Neuronal stem cell (in vitro differentiated cells): ENCODE results near the gene NUBPL.
A peak's percentile ranks its signal among the peaks of the same experiment; 100 is the strongest.

Source experiments
- DNase-seq: peaks from one replicate; pipeline ENCODE4 v3.0.0-alpha.2; 2013; ENCODE audit warnings: low spot score
- H2AFZ ChIP-seq: one replicate; pipeline ENCODE4 v1.6.1; 2013; ENCODE audit warnings: mild to moderate bottlenecking, low read length, inconsistent platforms
- H2AK5ac ChIP-seq: 2 replicates; pipeline ENCODE4 v1.6.1; 2013; ENCODE audit warnings: low read depth, mild to moderate bottlenecking, inconsistent platforms, low read length, moderate library complexity, mixed read lengths
- H2BK120ac ChIP-seq: 2 replicates; pipeline ENCODE4 v1.6.1; 2013; ENCODE audit warnings: low read depth, mild to moderate bottlenecking, inconsistent platforms, low read length, moderate library complexity, mixed read lengths
- H2BK12ac ChIP-seq: one replicate; pipeline ENCODE4 v1.6.1; 2013; ENCODE audit warnings: low read length, inconsistent platforms
- H2BK15ac ChIP-seq: 2 replicates; pipeline ENCODE4 v1.6.1; 2013; ENCODE audit warnings: mild to moderate bottlenecking, low read length, inconsistent platforms, mixed read lengths
- H2BK5ac ChIP-seq: one replicate; pipeline ENCODE4 v1.6.1; 2013; ENCODE audit warnings: inconsistent platforms, mild to moderate bottlenecking, low read length, moderate library complexity
- H3K14ac ChIP-seq: one replicate; pipeline ENCODE4 v1.6.1; 2013; ENCODE audit warnings: low read length, inconsistent platforms
- H3K18ac ChIP-seq: 2 replicates; pipeline ENCODE4 v1.6.1; 2013; ENCODE audit warnings: low read length, inconsistent platforms
- H3K23ac ChIP-seq: 2 replicates; pipeline ENCODE4 v1.6.1; 2013; ENCODE audit warnings: low read depth, mild to moderate bottlenecking, mixed read lengths, low read length, inconsistent platforms; ENCODE audit not compliant: poor library complexity
- H3K27ac ChIP-seq: replicated peaks from 3 replicates; pipeline ENCODE4 v1.5.1; 2013; ENCODE audit warnings: low read length, inconsistent platforms
- H3K27me3 ChIP-seq, 3 experiments: 2 replicates each; pipeline ENCODE4 v1.6.1; 2013; ENCODE audit warnings: low read length in 3 of 3, mild to moderate bottlenecking in 2 of 3, inconsistent platforms in 1 of 3, low read depth in 1 of 3, mixed read lengths in 1 of 3, moderate library complexity in 1 of 3; ENCODE audit not compliant: control insufficient read depth in 3 of 3, insufficient read depth in 3 of 3
- H3K36me3 ChIP-seq, 2 donors: replicated peaks in 1 of 2; 2 replicates each; pipeline ENCODE4 v1.6.1; 2013; ENCODE audit warnings: low read length in 2 of 2; ENCODE audit not compliant: control insufficient read depth in 2 of 2, insufficient read depth in 2 of 2
- H3K4ac ChIP-seq: 2 replicates; pipeline ENCODE4 v1.6.1; 2013; ENCODE audit warnings: inconsistent platforms, mild to moderate bottlenecking, low read length, moderate library complexity
- H3K4me1 ChIP-seq, 2 donors: 1 replicate in 1 of 2; 2 replicates in 1 of 2; pipeline ENCODE4 v1.6.1; 2013; ENCODE audit warnings: low read length in 2 of 2, low read depth in 1 of 2; ENCODE audit not compliant: control insufficient read depth in 2 of 2, insufficient read depth in 1 of 2
- H3K4me2 ChIP-seq: one replicate; pipeline ENCODE4 v1.6.1; 2013; ENCODE audit warnings: mild to moderate bottlenecking, low read length, inconsistent platforms; ENCODE audit not compliant: insufficient read depth, poor library complexity, severe bottlenecking
- H3K4me3 ChIP-seq, 2 donors: 2 replicates each; pipeline ENCODE4 v1.5.1; 2013; ENCODE audit warnings: low read length in 2 of 2, mild to moderate bottlenecking in 2 of 2, inconsistent platforms in 1 of 2, moderate library complexity in 1 of 2
- H3K79me1 ChIP-seq: one replicate; pipeline ENCODE4 v1.6.1; 2013; ENCODE audit warnings: low read depth, mild to moderate bottlenecking, inconsistent platforms, low read length, moderate library complexity
- H3K9ac ChIP-seq: one replicate; pipeline ENCODE4 v1.6.1; 2013; ENCODE audit warnings: mild to moderate bottlenecking, low read depth, low read length, inconsistent platforms; ENCODE audit not compliant: poor library complexity
- H3K9me3 ChIP-seq, 2 donors: replicated peaks in 1 of 2; 2 replicates each; pipeline versions ENCODE3 to v1.6.1; 2013; ENCODE audit warnings: low read length in 2 of 2, mild to moderate bottlenecking in 2 of 2, inconsistent platforms in 1 of 2, low read depth in 1 of 2, mixed read lengths in 1 of 2, moderate library complexity in 1 of 2; ENCODE audit not compliant: control insufficient read depth in 2 of 2, insufficient read depth in 1 of 2
- H4K8ac ChIP-seq: one replicate; pipeline ENCODE4 v1.6.1; 2013; ENCODE audit warnings: low read depth, mild to moderate bottlenecking, inconsistent platforms, low read length, moderate library complexity
- H4K91ac ChIP-seq: one replicate; pipeline ENCODE4 v1.6.1; 2013; ENCODE audit warnings: low read length, low read depth, mild to moderate bottlenecking, inconsistent platforms; ENCODE audit not compliant: poor library complexity
- WGBS, 2 donors: extraction: QIAGEN DNeasy Blood & Tissue Kit; methylation state at CpG; one replicate each; pipeline ENCODE4 v1.1.7; 2013; ENCODE audit warnings: missing lambda C conversion rate in 2 of 2, mixed read lengths in 1 of 2; ENCODE audit not compliant: insufficient read length in 2 of 2, insufficient replicate concordance in 1 of 2; ENCODE audit errors: extremely low coverage in 2 of 2; 5-methylcytosine and 5-hydroxymethylcytosine counted together

The NUBPL gene

DNA sequence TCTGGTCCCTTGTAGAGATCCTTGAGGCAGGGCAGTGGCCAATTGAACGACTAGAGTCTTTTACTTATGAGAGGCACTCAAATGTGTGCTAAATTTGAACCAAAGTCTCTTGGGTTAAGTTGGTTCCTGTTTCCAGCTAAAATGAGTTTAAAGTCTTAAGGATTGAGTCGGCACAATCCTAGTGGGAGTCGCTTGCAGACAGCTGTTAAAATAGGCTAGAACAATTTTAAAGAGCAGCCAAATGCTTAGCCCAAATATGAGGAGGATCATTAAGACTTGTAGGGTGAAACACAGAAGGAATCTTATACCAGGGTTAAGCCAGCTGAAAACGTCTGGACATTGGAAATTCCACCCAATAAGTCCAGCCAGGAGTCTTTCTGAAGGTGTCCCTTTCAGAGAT is 216.1 kb downstream of the NUBPL start:
- Histone ChIP-seq H3K9ac (no peak overlapping the region), H3K14ac (no peak overlapping the region), H3K27ac (no peak overlapping the region), H3K4me3 (no peak overlapping the region), H3K4ac (no peak overlapping the region), H2BK120ac (no peak overlapping the region), H3K4me2 (no peak overlapping the region), H3K36me3 (no peaks in the 10 kb centered on the region), H3K23ac (no peak overlapping the region), H3K79me1 (no peaks in the 10 kb centered on the region), H3K9me3 (peaks cover 0 to 12% of the 10 kb centered on the region in 2 donors), H2AFZ (no peak overlapping the region), H3K27me3 (no peaks in the 10 kb centered on the region), H3K18ac (no peak overlapping the region), H4K91ac (no peak overlapping the region), H3K4me1 (no peaks in the 10 kb centered on the region), H4K8ac (no peak overlapping the region), H2BK12ac (no peak overlapping the region), H2BK5ac (no peak overlapping the region), H2AK5ac (no peak overlapping the region), H2BK15ac (no peak overlapping the region)
- DNase-seq: no peak
- no CpG with 5 or more reads among the region's 4 CpGs for WGBS, 2 donors

GRCh38 chr14:31781578-31781977 is 220.4 kb downstream of the NUBPL start:
- no peak overlapping the region for H2AK5ac ChIP-seq
- H3K4me1 ChIP-seq: no peaks in the 10 kb centered on the region
- no peak overlapping the region for H3K4ac ChIP-seq
- no peak overlapping the region for H4K91ac ChIP-seq
- no peaks in the 10 kb centered on the region for H3K79me1 ChIP-seq
- no peak overlapping the region for H3K9ac ChIP-seq
- H3K18ac ChIP-seq: no peak overlapping the region
- H2BK12ac ChIP-seq: no peak overlapping the region
- no peak overlapping the region for H3K4me2 ChIP-seq
- H3K9me3 ChIP-seq: peaks cover 3 to 12% of the 10 kb centered on the region in 2 donors
- no peak overlapping the region for H3K23ac ChIP-seq
- H3K4me3 ChIP-seq: no peak overlapping the region
- H4K8ac ChIP-seq: no peak overlapping the region
- H2BK120ac ChIP-seq: no peak overlapping the region
- no peak overlapping the region for H2AFZ ChIP-seq
- 100% methylated on average over 1 of the region's 1 CpG for WGBS, 2 donors
- no peaks in the 10 kb centered on the region for H3K27me3 ChIP-seq
- H3K27ac ChIP-seq: no peak overlapping the region
- no peak overlapping the region for H3K14ac ChIP-seq
- H2BK15ac ChIP-seq: no peak overlapping the region
- DNase-seq: peak; percentile 15
- no peak overlapping the region for H2BK5ac ChIP-seq
- no peaks in the 10 kb centered on the region for H3K36me3 ChIP-seq

DNA sequence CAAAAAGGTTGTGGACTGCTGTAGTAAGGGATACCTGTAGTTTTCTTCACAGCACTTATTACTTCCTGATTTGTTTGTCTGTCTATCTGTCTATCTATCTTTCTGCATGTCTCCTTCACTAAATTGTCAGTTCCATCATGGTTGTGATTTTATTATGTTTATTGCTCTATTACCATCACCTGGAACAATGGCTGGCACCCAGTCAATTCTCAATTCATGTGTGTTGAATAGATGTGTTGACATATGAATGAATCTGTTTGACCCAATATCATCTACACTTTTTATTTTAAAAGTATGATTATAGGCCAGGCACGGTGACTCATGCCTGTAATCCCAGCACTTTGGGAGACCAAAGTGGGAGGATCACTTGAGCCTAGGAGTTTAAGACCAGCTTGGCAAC is 224.4 kb downstream of the NUBPL start:
- no peak overlapping the region for H3K4ac ChIP-seq
- H3K79me1 ChIP-seq: no peaks in the 10 kb centered on the region
- H3K27ac ChIP-seq: no peak overlapping the region
- no peak overlapping the region for H3K9ac ChIP-seq
- no peak overlapping the region for H3K14ac ChIP-seq
- H2BK12ac ChIP-seq: no peak overlapping the region
- no CpG with 5 or more reads among the region's 1 CpG for WGBS, 2 donors
- H3K27me3 ChIP-seq: no peaks in the 10 kb centered on the region
- no peak overlapping the region for H2BK15ac ChIP-seq
- DNase-seq: no peak
- H3K4me3 ChIP-seq: no peak overlapping the region
- H2AFZ ChIP-seq: no peak overlapping the region
- H3K36me3 ChIP-seq: no peaks in the 10 kb centered on the region
- no peak overlapping the region for H2AK5ac ChIP-seq
- H2BK5ac ChIP-seq: no peak overlapping the region
- H2BK120ac ChIP-seq: no peak overlapping the region
- H3K4me2 ChIP-seq: no peak overlapping the region
- H4K91ac ChIP-seq: no peak overlapping the region
- peaks cover 3 to 24% of the 10 kb centered on the region in 2 donors for H3K9me3 ChIP-seq
- no peak overlapping the region for H3K23ac ChIP-seq
- H3K4me1 ChIP-seq: no peaks in the 10 kb centered on the region
- no peak overlapping the region for H4K8ac ChIP-seq
- no peak overlapping the region for H3K18ac ChIP-seq

GRCh38 chr14:31787377-31787776 is 226.2 kb downstream of the NUBPL start:
- Histone ChIP-seq H3K23ac (no peak overlapping the region), H3K36me3 (no peaks in the 10 kb centered on the region), H3K9ac (no peak overlapping the region), H2AFZ (no peak overlapping the region), H3K4me3 (no peak overlapping the region), H3K18ac (no peak overlapping the region), H4K91ac (no peak overlapping the region), H3K27ac (no peak overlapping the region), H3K4ac (no peak overlapping the region), H3K9me3 (peaks cover 3 to 13% of the 10 kb centered on the region in 2 donors), H2AK5ac (no peak overlapping the region), H2BK120ac (no peak overlapping the region), H3K79me1 (no peaks in the 10 kb centered on the region), H3K4me2 (no peak overlapping the region), H3K14ac (no peak overlapping the region), H3K4me1 (no peaks in the 10 kb centered on the region), H2BK5ac (no peak overlapping the region), H3K27me3 (no peaks in the 10 kb centered on the region), H2BK12ac (no peak overlapping the region), H4K8ac (no peak overlapping the region), H2BK15ac (no peak overlapping the region)
- no peak for DNase-seq
- WGBS, 2 donors: no CpG with 5 or more reads among the region's 3 CpGs
